ENCODE data around the gene IGSF6. TPM values are rescaled to one million over a fixed set of nuclear protein-coding genes. Genes with fewer than 3 reads are reported as not detected.

The IGSF6 gene
- total and polyA plus RNA-seq, 2 donors from 2014 or later: 1.1 to 8.1 TPM

- Histone ChIP-seq H3K4me1 (ENCODE audit: control insufficient read depth in 2 of 3, insufficient read depth in 2 of 3, low read depth in 1 of 3, low read length in 3 of 3) (peaks cover 2 to 5% (median 3%) of the 10 kb centered on the region in 3 donors), H3K9me3 (ENCODE audit: control insufficient read depth in 2 of 3, insufficient read depth in 1 of 3, low read length in 3 of 3) (no peaks in the 10 kb centered on the region), H3K27me3 (ENCODE audit: control insufficient read depth, insufficient read depth, low read length) (no peaks in the 10 kb centered on the region), H3K27ac (ENCODE audit: low read depth in 2 of 2, low read length in 2 of 2) (no peak overlapping the region), H3K9ac (ENCODE audit: low read length in 3 of 3) (no peak overlapping the region), H3K4me3 (ENCODE audit: low read length in 3 of 3) (no peak overlapping the region), H3K36me3 (ENCODE audit: control insufficient read depth in 2 of 3, insufficient read depth in 3 of 3, low read length in 3 of 3) (no peaks in the 10 kb centered on the region)
- TF ChIP-seq CTCF (IDR thresholded peaks at IDR 0.05; ENCODE audit: borderline replicate concordance, extremely low read depth, insufficient read depth): no peak
- intact Hi-C loops (cut with DNase I): no loop called here
- DNase-seq (no peak), FAIRE-seq (no peak)
Observed at GRCh38 chr16:21597561-21598030, 54.8 kb downstream of the IGSF6 start.

DNA sequence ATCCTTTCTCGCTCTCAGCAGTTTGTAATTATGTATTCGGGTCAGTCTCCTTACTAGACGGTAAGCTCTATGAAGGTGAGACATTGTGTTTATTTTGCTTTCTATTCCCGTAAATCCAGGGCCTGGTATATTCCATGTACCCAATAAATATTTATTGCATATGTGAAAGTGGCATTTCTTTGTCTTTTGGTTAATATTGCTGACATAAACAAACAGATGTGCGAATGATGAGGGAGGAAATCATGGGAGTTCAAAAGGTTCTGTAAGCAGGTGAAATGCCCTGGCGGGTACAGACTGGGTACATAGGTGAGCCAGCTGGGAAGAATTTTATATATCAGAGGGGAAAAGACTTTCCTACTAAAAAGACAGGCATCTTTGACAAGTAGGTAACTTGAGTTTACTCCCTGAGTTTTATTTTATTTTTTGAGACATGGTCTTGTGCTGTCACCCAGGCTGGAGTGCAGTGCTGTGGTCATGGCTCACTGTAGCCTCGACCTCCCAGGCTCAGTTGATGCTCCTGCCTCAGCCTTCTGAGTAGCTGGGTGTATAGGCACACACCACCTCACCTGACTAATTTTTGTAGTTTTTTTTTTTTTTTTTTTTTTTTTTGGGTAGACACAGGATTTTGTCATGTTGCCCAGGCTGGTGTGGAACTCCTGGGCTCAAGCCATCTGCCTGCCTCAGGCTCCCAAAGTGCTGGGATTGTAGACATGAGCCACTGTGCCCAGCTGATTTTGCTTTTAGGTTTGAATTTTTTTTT is 58.7 kb downstream of the IGSF6 start:
- H3K4me1 ChIP-seq (ENCODE audit: control insufficient read depth in 2 of 3, insufficient read depth in 2 of 3, low read depth in 1 of 3, low read length in 3 of 3): peaks cover 0 to 2% (median 2%) of the 10 kb centered on the region in 3 donors
- no peaks in the 10 kb centered on the region for H3K9me3 ChIP-seq (ENCODE audit: control insufficient read depth in 2 of 3, insufficient read depth in 1 of 3, low read length in 3 of 3)
- no peak for FAIRE-seq
- no peak overlapping the region for H3K9ac ChIP-seq (ENCODE audit: low read length in 3 of 3)
- H3K36me3 ChIP-seq (ENCODE audit: control insufficient read depth in 2 of 3, insufficient read depth in 3 of 3, low read length in 3 of 3): no peaks in the 10 kb centered on the region
- TF ChIP-seq CTCF (IDR thresholded peaks at IDR 0.05; ENCODE audit: borderline replicate concordance, extremely low read depth, insufficient read depth): no peak
- no peak for DNase-seq
- intact Hi-C loops (cut with DNase I): no loop called here
- no peak overlapping the region for H3K4me3 ChIP-seq (ENCODE audit: low read length in 3 of 3)
- no peaks in the 10 kb centered on the region for H3K27me3 ChIP-seq (ENCODE audit: control insufficient read depth, insufficient read depth, low read length)
- no peak overlapping the region for H3K27ac ChIP-seq (ENCODE audit: low read depth in 2 of 2, low read length in 2 of 2)

DNA sequence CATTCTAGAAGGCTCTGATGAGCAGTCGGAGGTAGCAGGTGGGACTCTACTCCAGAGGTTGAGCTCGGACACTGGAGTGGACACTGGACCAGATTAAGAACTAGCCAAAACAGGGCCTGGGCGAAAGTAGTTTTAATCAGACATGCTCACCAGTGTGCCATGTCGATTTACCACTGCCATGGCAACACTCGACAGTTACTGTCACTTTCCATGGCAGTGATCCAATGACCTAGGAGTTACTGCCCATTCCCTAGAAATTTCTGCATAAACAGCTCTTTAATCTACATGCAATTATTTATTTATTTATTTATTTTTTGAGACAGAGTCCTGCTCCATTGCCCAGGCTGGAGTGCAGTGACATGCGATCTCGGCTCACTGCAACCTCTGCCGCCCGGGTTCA is 60.2 kb downstream of the IGSF6 start:
- FAIRE-seq (no peak), DNase-seq (no peak)
- Histone ChIP-seq H3K27me3 (ENCODE audit: control insufficient read depth, insufficient read depth, low read length) (no peaks in the 10 kb centered on the region), H3K4me3 (ENCODE audit: low read length in 3 of 3) (no peak overlapping the region), H3K36me3 (ENCODE audit: control insufficient read depth in 2 of 3, insufficient read depth in 3 of 3, low read length in 3 of 3) (no peaks in the 10 kb centered on the region), H3K9ac (ENCODE audit: low read length in 3 of 3) (no peak overlapping the region), H3K27ac (ENCODE audit: low read depth in 2 of 2, low read length in 2 of 2) (no peak overlapping the region), H3K4me1 (ENCODE audit: control insufficient read depth in 2 of 3, insufficient read depth in 2 of 3, low read depth in 1 of 3, low read length in 3 of 3) (no peaks in the 10 kb centered on the region), H3K9me3 (ENCODE audit: control insufficient read depth in 2 of 3, insufficient read depth in 1 of 3, low read length in 3 of 3) (no peaks in the 10 kb centered on the region)
- TF ChIP-seq CTCF (IDR thresholded peaks at IDR 0.05; ENCODE audit: borderline replicate concordance, extremely low read depth, insufficient read depth): no peak
- intact Hi-C loops (cut with DNase I): no loop called here
